Measurements from ENCODE around the gene KIAA1755. TPM values are rescaled to one million over a fixed set of nuclear protein-coding genes. Genes with fewer than 3 reads are reported as not detected.

KIAA1755 gene
- polyA plus RNA-seq, 1 of the 3 experiments (the other 2 are of a cell fraction), result 0.54 TPM

DNA sequence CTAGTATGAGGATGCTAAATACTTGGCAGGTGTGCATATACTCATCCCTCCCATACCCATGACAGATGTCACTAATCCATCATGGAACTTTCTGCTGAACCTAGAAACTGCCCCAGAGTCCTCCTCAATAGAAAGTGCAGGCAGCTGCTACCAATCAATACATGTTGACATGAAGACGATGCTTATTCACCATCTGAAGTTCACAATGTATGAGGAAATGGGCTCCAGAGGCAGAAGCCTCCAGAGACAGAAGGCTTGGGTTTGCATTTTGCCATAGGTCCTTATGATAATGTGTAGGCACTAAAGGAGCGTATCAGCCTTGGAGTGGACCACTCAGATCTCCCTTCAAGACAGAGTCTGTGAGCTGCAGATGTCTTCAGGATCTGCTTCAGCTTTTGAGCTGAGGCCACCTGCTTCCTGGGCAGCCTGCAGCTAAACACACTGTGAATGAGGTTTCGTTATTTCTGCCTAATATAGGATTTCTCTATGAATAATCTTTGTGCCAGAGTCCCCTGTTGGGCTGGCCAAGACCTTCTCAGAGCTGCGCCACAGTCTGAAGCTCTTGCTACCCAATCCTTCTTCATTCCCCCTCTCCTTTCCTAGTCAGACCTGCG, 7.5 kb upstream of the KIAA1755 start:
- Histone ChIP-seq H3F3A (replicated peaks; ENCODE audit: insufficient read depth) (peaks cover 9% of the 10 kb centered on the region), H3K9ac (no peak overlapping the region), H4K20me1 (ENCODE audit: insufficient read depth) (no peaks in the 10 kb centered on the region), H3K9me3 (no peaks in the 10 kb centered on the region), H2AFZ (ENCODE audit: low read depth) (no peak overlapping the region), H3K36me3 (replicated peaks in 1 of 2; ENCODE audit: control insufficient read depth in 1 of 2, insufficient read depth in 2 of 2, low read length in 1 of 2) (no peaks in the 10 kb centered on the region), H3K27me3 (ENCODE audit: insufficient read depth) (no peaks in the 10 kb centered on the region), H3K4me2 (no peak overlapping the region), H3K9me2 (no peaks in the 10 kb centered on the region), H3K27ac (ENCODE audit: low read depth in 2 of 2, low read length in 1 of 2) (no peak overlapping the region), H3K4me3 (ENCODE audit: low read depth in 2 of 2, low read length in 1 of 2) (no peak overlapping the region), H3K79me2 (ENCODE audit: insufficient read depth) (no peaks in the 10 kb centered on the region), H3K4me1 (ENCODE audit: control insufficient read depth in 1 of 2, insufficient read depth in 2 of 2, low read depth in 1 of 2, low read length in 1 of 2) (peaks cover 0 to 19% of the 10 kb centered on the region in 2 experiments; a peak in 2 of 4 replicates)
- DNase-seq, result no peak
- POLR2A ChIA-PET, result no interaction called here
- TF ChIP-seq, protein P1, sequence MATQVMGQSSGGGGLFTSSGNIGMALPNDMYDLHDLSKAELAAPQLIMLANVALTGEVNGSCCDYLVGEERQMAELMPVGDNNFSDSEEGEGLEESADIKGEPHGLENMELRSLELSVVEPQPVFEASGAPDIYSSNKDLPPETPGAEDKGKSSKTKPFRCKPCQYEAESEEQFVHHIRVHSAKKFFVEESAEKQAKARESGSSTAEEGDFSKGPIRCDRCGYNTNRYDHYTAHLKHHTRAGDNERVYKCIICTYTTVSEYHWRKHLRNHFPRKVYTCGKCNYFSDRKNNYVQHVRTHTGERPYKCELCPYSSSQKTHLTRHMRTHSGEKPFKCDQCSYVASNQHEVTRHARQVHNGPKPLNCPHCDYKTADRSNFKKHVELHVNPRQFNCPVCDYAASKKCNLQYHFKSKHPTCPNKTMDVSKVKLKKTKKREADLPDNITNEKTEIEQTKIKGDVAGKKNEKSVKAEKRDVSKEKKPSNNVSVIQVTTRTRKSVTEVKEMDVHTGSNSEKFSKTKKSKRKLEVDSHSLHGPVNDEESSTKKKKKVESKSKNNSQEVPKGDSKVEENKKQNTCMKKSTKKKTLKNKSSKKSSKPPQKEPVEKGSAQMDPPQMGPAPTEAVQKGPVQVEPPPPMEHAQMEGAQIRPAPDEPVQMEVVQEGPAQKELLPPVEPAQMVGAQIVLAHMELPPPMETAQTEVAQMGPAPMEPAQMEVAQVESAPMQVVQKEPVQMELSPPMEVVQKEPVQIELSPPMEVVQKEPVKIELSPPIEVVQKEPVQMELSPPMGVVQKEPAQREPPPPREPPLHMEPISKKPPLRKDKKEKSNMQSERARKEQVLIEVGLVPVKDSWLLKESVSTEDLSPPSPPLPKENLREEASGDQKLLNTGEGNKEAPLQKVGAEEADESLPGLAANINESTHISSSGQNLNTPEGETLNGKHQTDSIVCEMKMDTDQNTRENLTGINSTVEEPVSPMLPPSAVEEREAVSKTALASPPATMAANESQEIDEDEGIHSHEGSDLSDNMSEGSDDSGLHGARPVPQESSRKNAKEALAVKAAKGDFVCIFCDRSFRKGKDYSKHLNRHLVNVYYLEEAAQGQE (IDR thresholded peaks at IDR 0.05; ENCODE audit: low read depth, low read length), result no peak
- TF ChIP-seq RXRA (IDR thresholded peaks at IDR 0.05; ENCODE audit: borderline replicate concordance, low read depth) (no peak), PBX3 (IDR thresholded peaks at IDR 0.05) (no peak), CTCF (IDR thresholded peaks at IDR 0.05) (no peak), POLR2AphosphoS5 (IDR thresholded peaks at IDR 0.05; ENCODE audit: low read depth, low read length) (no peak), EZH2phosphoT487 (IDR thresholded peaks at IDR 0.05; ENCODE audit: borderline replicate concordance, low read depth) (no peak), FOXJ3 (CRISPR knock-in tag; IDR thresholded peaks at IDR 0.05) (no peak), SMC3 (IDR thresholded peaks at IDR 0.05; ENCODE audit: low read depth, low read length) (no peak), TEAD4 (IDR thresholded peaks at IDR 0.05; ENCODE audit: borderline replicate concordance, insufficient read depth) (no peak)
- TF ChIP-seq, protein P2, sequence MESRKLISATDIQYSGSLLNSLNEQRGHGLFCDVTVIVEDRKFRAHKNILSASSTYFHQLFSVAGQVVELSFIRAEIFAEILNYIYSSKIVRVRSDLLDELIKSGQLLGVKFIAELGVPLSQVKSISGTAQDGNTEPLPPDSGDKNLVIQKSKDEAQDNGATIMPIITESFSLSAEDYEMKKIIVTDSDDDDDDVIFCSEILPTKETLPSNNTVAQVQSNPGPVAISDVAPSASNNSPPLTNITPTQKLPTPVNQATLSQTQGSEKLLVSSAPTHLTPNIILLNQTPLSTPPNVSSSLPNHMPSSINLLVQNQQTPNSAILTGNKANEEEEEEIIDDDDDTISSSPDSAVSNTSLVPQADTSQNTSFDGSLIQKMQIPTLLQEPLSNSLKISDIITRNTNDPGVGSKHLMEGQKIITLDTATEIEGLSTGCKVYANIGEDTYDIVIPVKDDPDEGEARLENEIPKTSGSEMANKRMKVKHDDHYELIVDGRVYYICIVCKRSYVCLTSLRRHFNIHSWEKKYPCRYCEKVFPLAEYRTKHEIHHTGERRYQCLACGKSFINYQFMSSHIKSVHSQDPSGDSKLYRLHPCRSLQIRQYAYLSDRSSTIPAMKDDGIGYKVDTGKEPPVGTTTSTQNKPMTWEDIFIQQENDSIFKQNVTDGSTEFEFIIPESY (IDR thresholded peaks at IDR 0.05; ENCODE audit: borderline replicate concordance, low read depth), result no peak
- CTCF ChIA-PET, result no interaction called here
- 52% methylated on average over 5 of the region's 5 CpGs for WGBS (ENCODE audit: low lambda C conversion rate)

All from SK-N-SH (cell line).